ENCODE results near the gene KANSL1. TPM values are rescaled to one million over a fixed set of nuclear protein-coding genes. Genes with fewer than 3 reads are reported as not detected.

Gene KANSL1
- total RNA-seq, 1 donor: 216 TPM

DNA sequence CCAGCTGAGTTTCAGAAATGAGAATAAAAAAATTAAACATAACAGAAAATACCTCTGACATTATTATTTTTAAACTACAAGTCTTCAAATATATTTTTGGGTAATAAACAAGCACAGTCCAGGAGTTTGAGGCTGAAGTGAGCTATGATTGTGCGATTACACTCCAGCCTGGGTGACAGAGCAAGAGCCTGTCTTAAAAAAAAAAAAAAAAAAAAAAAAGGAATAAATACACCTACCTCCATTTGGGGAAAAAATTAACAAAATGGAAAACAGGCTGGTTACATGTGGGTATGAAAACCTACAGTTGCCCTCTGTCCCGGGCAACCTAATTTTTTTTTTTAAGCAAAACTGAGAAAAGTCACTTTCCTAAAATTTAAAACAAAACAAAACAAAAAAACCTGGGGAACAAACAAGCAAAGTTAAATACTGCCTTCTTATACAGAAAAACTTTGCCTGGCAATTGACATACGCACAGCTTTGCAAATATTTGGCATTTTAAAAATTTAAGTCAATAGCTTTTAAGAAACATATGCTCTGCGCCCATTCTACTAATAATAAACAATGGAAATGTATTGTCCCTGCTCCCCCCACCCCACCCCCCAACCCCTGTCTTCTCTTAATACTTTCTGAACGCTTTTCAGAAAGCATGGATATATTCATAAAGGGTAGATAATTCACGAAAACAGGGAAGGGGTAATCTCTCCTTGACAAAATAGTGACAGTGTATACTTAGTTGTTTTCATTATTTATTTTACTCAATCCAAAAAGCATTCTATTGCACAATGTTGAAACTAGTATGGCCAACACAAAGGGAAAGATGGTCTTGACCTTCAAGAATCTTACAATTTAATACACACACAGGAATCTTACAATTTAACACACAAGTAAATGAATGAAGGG lies 112.9 kb downstream of the KANSL1 start:
- Histone ChIP-seq H3K9me3 (ENCODE audit: low read depth, low read length) (no peaks in the 10 kb centered on the region), H3K4me1 (ENCODE audit: insufficient read depth, low read length) (peaks cover 6% of the 10 kb centered on the region), H3K27me3 (ENCODE audit: insufficient read depth, low read length) (no peaks in the 10 kb centered on the region), H3K4me3 (ENCODE audit: low read length) (no peak overlapping the region)

DNA sequence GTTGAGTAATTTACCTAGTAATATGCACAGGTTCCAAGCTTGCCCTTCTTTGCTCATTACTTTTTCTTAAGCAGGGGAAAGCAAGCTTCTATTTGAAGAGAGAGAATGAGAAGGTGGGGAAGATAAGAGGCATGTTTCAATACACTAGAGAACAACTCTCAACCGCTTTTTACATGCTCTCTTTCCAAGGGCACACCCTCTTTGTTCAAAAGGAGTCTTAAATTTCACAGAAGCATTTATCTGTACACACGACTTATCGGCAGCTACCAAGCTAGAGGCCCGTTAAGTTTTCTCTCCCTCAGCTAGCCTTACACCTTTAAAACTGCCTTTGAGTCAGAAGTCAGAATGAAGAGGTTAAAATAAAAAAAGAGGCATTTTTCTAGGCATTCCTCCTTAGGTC lies 114.6 kb downstream of the KANSL1 start:
- Histone ChIP-seq H3K27me3 (ENCODE audit: insufficient read depth, low read length) (no peaks in the 10 kb centered on the region), H3K4me1 (ENCODE audit: insufficient read depth, low read length) (no peaks in the 10 kb centered on the region), H3K4me3 (ENCODE audit: low read length) (no peak overlapping the region), H3K9me3 (ENCODE audit: low read depth, low read length) (no peaks in the 10 kb centered on the region)

DNA sequence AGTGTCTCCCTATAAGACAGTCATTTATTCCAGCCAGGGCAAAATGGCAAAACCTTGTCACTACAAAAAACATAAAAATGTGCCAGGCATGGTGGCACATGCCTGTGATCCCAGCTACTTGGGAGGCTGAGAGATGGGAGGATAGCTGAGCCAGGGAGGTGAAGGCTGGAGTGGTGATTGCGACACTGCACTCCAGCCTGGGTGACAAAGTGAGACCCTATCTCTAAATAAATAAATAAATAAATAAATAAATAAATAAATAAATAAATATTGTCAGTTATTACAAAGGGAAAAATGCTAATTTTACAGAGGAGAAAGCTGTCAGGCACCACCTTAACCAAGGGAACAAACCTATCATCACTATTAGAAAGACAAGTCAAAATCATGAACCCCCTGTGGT lies 118.7 kb downstream of the KANSL1 start:
- H3K9me3 ChIP-seq (ENCODE audit: low read depth, low read length): no peaks in the 10 kb centered on the region

DNA sequence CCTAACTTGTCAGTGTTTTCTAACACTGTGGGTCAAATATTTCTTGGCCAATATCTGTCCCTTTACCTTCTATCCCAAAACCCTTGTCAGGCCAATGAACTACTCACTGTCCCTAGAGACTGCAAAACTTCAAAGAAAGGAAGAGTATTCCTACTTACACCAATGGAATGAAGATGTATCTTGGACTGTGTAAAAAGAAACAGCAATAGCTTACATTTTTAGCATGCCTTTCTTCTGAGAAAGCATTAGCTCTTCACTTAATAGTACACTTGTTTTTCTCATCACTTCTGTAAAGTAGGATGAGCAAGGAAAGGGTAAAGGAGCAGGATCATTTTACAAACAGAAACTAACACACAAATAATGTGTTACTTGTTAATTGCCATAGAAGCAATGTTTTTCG lies 120.2 kb downstream of the KANSL1 start:
- Histone ChIP-seq H3K27me3 (ENCODE audit: insufficient read depth, low read length) (no peaks in the 10 kb centered on the region), H3K4me1 (ENCODE audit: insufficient read depth, low read length) (no peaks in the 10 kb centered on the region), H3K4me3 (ENCODE audit: low read length) (no peak overlapping the region), H3K9me3 (ENCODE audit: low read depth, low read length) (no peaks in the 10 kb centered on the region)

More for the DNA sequence above, 118.7 kb downstream of the KANSL1 start:
- no peaks in the 10 kb centered on the region for H3K27me3 ChIP-seq (ENCODE audit: insufficient read depth, low read length)
- H3K4me1 ChIP-seq (ENCODE audit: insufficient read depth, low read length): no peaks in the 10 kb centered on the region
- H3K4me3 ChIP-seq (ENCODE audit: low read length): no peak overlapping the region

GRCh38 chr17:46071796-46072195 lies 121.4 kb downstream of the KANSL1 start:
- Histone ChIP-seq H3K9me3 (ENCODE audit: low read depth, low read length) (no peaks in the 10 kb centered on the region), H3K4me1 (ENCODE audit: insufficient read depth, low read length) (no peaks in the 10 kb centered on the region), H3K27me3 (ENCODE audit: insufficient read depth, low read length) (no peaks in the 10 kb centered on the region), H3K4me3 (ENCODE audit: low read length) (no peak overlapping the region)

GRCh38 chr17:46064460-46064859 lies 128.8 kb downstream of the KANSL1 start:
- Histone ChIP-seq H3K27me3 (ENCODE audit: insufficient read depth, low read length) (no peaks in the 10 kb centered on the region), H3K4me1 (ENCODE audit: insufficient read depth, low read length) (no peaks in the 10 kb centered on the region), H3K9me3 (ENCODE audit: low read depth, low read length) (no peaks in the 10 kb centered on the region), H3K4me3 (ENCODE audit: low read length) (no peak overlapping the region)

DNA sequence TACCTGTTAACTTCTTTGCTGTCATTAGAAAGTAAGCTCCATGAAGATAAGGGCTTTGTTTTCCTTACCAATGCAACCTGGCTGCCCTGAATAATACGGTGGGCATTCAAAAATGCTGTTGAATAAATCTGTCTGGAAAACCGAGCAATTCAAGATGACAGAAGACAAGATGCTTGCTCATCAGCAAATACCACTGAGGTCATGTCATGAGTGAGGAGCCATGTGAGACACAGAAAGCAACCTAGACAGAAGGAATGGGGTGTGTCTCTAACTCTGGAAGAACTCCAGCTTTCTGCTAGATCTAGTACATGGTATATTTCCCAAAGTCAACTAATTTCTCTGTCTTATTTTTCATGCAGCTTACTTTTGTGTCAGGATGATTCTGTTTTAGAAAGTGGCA lies 130.0 kb downstream of the KANSL1 start:
- Histone ChIP-seq H3K4me3 (ENCODE audit: low read length) (no peak overlapping the region), H3K4me1 (ENCODE audit: insufficient read depth, low read length) (no peaks in the 10 kb centered on the region), H3K27me3 (ENCODE audit: insufficient read depth, low read length) (no peaks in the 10 kb centered on the region), H3K9me3 (ENCODE audit: low read depth, low read length) (no peaks in the 10 kb centered on the region)

- H3K27me3 ChIP-seq (ENCODE audit: insufficient read depth, low read length): no peaks in the 10 kb centered on the region
- no peak overlapping the region for H3K4me3 ChIP-seq (ENCODE audit: low read length)
- no peaks in the 10 kb centered on the region for H3K9me3 ChIP-seq (ENCODE audit: low read depth, low read length)
- H3K4me1 ChIP-seq (ENCODE audit: insufficient read depth, low read length): no peaks in the 10 kb centered on the region
These were observed 131.8 kb downstream of the KANSL1 start for GRCh38 chr17:46061435-46061834.

- H3K4me3 ChIP-seq (ENCODE audit: low read length): no peak overlapping the region
- no peaks in the 10 kb centered on the region for H3K27me3 ChIP-seq (ENCODE audit: insufficient read depth, low read length)
- no peaks in the 10 kb centered on the region for H3K9me3 ChIP-seq (ENCODE audit: low read depth, low read length)
- H3K4me1 ChIP-seq (ENCODE audit: insufficient read depth, low read length): no peaks in the 10 kb centered on the region
These were observed 132.8 kb downstream of the KANSL1 start for GRCh38 chr17:46060461-46060860.

GRCh38 chr17:46059486-46059885 lies 133.7 kb downstream of the KANSL1 start:
- H3K4me1 ChIP-seq (ENCODE audit: insufficient read depth, low read length): no peaks in the 10 kb centered on the region
- H3K9me3 ChIP-seq (ENCODE audit: low read depth, low read length): no peaks in the 10 kb centered on the region
- H3K27me3 ChIP-seq (ENCODE audit: insufficient read depth, low read length): no peaks in the 10 kb centered on the region
- H3K4me3 ChIP-seq (ENCODE audit: low read length): no peak overlapping the region

DNA sequence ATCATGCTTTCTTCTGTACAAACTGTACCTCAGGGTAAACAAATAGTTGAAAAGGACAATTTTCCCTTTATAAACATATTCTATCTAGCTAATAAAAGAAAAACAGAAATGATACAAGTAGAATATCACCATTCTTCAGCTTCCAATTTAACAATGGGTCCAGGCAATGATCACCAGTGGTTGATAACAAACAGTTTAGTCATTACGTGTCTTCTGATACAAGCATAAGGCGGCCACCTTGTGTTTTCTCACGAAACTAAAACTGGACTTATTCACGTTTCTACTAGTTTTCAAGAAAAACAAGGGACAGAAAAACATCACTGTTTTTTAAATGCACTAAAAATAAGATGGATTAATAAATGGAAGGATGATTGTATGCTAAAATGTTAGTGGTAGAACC lies 135.9 kb downstream of the KANSL1 start:
- no peak overlapping the region for H3K4me3 ChIP-seq (ENCODE audit: low read length)
- H3K9me3 ChIP-seq (ENCODE audit: low read depth, low read length): no peaks in the 10 kb centered on the region
- H3K4me1 ChIP-seq (ENCODE audit: insufficient read depth, low read length): no peaks in the 10 kb centered on the region
- no peaks in the 10 kb centered on the region for H3K27me3 ChIP-seq (ENCODE audit: insufficient read depth, low read length)

GRCh38 chr17:46056800-46057304 lies 136.4 kb downstream of the KANSL1 start:
- no peak overlapping the region for H3K4me3 ChIP-seq (ENCODE audit: low read length)
- no peaks in the 10 kb centered on the region for H3K4me1 ChIP-seq (ENCODE audit: insufficient read depth, low read length)
- H3K27me3 ChIP-seq (ENCODE audit: insufficient read depth, low read length): no peaks in the 10 kb centered on the region
- H3K9me3 ChIP-seq (ENCODE audit: low read depth, low read length): no peaks in the 10 kb centered on the region

DNA sequence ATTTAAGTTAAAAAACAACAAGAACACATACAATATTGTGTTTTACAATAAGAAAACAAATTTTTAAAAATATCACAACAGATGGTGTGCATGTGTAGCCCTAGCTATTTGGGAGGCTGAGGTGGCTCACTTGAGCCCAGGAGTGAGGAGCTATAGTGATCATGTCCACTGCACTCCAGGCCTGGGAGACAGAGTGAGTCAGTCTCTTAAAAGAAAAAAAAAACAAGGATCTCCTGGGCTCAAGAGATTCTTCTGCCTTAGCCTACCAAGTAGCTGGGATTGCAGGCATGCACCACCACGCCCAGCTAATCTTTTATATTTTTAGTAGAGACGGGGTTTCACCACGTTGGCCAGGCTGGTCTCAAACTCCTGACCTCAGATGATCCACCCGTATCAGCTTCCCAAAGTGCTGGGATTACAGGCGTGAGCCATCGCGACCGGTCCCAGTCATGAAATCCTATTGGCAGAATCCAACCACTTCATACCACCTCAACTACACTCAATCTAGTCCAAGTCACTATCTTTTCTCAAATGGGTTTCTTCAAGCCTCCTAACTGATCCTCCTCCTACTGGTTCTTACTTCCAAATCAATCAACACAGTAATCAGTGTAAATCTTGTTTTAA lies 139.2 kb downstream of the KANSL1 start:
- no peak overlapping the region for H3K4me3 ChIP-seq (ENCODE audit: low read length)
- no peaks in the 10 kb centered on the region for H3K4me1 ChIP-seq (ENCODE audit: insufficient read depth, low read length)
- H3K9me3 ChIP-seq (ENCODE audit: low read depth, low read length): no peaks in the 10 kb centered on the region
- H3K27me3 ChIP-seq (ENCODE audit: insufficient read depth, low read length): no peaks in the 10 kb centered on the region

- H3K4me3 ChIP-seq (ENCODE audit: low read length): no peak overlapping the region
- H3K4me1 ChIP-seq (ENCODE audit: insufficient read depth, low read length): no peaks in the 10 kb centered on the region
- no peaks in the 10 kb centered on the region for H3K9me3 ChIP-seq (ENCODE audit: low read depth, low read length)
- H3K27me3 ChIP-seq (ENCODE audit: insufficient read depth, low read length): no peaks in the 10 kb centered on the region
These were observed 143.6 kb downstream of the KANSL1 start for GRCh38 chr17:46049656-46050055.

DNA sequence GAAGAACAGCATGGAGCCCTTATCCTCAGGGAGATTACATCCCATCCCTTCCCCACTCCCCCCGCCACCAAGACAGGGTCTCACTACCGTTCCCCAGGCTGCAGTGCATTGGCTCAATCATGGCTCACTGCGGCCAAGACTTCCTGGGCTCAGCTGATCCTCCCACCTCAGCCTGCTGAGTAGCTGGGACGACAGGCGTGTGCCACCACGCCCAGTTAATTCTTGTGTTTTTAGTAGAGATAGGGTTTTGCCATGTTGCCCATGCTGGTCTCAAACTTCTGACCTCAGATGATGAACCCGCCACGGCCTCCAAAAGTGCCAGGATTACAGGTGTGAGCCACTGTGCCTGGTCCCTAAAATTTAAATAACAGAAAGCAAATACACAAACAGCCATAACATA lies 145.4 kb downstream of the KANSL1 start:
- H3K4me3 ChIP-seq (ENCODE audit: low read length): no peak overlapping the region
- H3K9me3 ChIP-seq (ENCODE audit: low read depth, low read length): no peaks in the 10 kb centered on the region
- no peaks in the 10 kb centered on the region for H3K27me3 ChIP-seq (ENCODE audit: insufficient read depth, low read length)
- H3K4me1 ChIP-seq (ENCODE audit: insufficient read depth, low read length): no peaks in the 10 kb centered on the region

All from mononuclear cell (primary cell).